ENCODE data around the gene EIF4E. TPM values are rescaled to one million over a fixed set of nuclear protein-coding genes. Genes with fewer than 3 reads are reported as not detected.
"Not testable (repeated sequence)": the region's sequence is repeated elsewhere in the genome, so short reads cannot be mapped to it uniquely, and the experiment has no call there.

The EIF4E gene
- total RNA-seq, 2 experiments from 2014 or later, result 132 to 149 TPM

- H3K9me3 Mint-ChIP-seq (ENCODE audit: low read depth); H3K4me1 Mint-ChIP-seq; intact Hi-C loops (cut with DNase I, micrococcal nuclease); CTCF ChIA-PET; H3K4me3 Mint-ChIP-seq; DNase-seq; H3K27ac Mint-ChIP-seq; H3K27me3 Mint-ChIP-seq; ATAC-seq; POLR2A ChIA-PET: not testable (repeated sequence)
- peaks cover 11% of the 10 kb centered on the region for H3K36me3 Mint-ChIP-seq (ENCODE audit: low read depth)
These were observed 56.6 kb downstream of the EIF4E start for GRCh38 chr4:98872120-98872906.

- CTCF ChIA-PET, result interaction anchor here (1.0 kb wide), 1 partner anchor 73 kb away, joined by 8 read pairs; no protein-coding TSS in a partner anchor
- POLR2A ChIA-PET, result no interaction called here
- Mint-ChIP-seq H3K4me1 (peaks cover 10% of the 10 kb centered on the region), H3K27ac (no peak overlapping the region), H3K36me3 (ENCODE audit: low read depth) (no peaks in the 10 kb centered on the region), H3K9me3 (ENCODE audit: low read depth) (peaks cover 1% of the 10 kb centered on the region), H3K27me3 (no peaks in the 10 kb centered on the region), H3K4me3 (no peak overlapping the region)
- DNase-seq (no peak), ATAC-seq (no peak)
- intact Hi-C loops (cut with DNase I, micrococcal nuclease), result loop anchor here in 1 of 2 experiments (10.0 kb wide), 1 partner anchor 403 kb away; no protein-coding TSS in a partner anchor
These were observed 61.3 kb downstream of the EIF4E start for GRCh38 chr4:98867648-98868047.

- ATAC-seq, result peak; percentile 44
- CTCF ChIA-PET, result no interaction called here
- POLR2A ChIA-PET, result interaction anchor here (0.7 kb wide), 1 partner anchor 375 kb away, joined by 4 read pairs; no protein-coding TSS in a partner anchor
- no peaks in the 10 kb centered on the region for H3K27me3 Mint-ChIP-seq
- no peaks in the 10 kb centered on the region for H3K9me3 Mint-ChIP-seq (ENCODE audit: low read depth)
- peaks cover 9% of the 10 kb centered on the region for H3K4me1 Mint-ChIP-seq
- no peak for DNase-seq
- H3K4me3 Mint-ChIP-seq, result no peak overlapping the region
- H3K36me3 Mint-ChIP-seq (ENCODE audit: low read depth), result no peaks in the 10 kb centered on the region
- intact Hi-C loops (cut with DNase I, micrococcal nuclease), result loop anchor here in 1 of 2 experiments (10.0 kb wide), 1 partner anchor 400 kb away; no protein-coding TSS in a partner anchor
- no peak overlapping the region for H3K27ac Mint-ChIP-seq
These were observed 63.9 kb downstream of the EIF4E start for GRCh38 chr4:98865059-98865458.

GRCh38 chr4:98864560-98864959, 64.4 kb downstream of the EIF4E start:
- DNase-seq (peak; percentile 59), ATAC-seq (peak; percentile 83)
- intact Hi-C loops (cut with DNase I, micrococcal nuclease), result loop anchor here in 1 of 2 experiments (10.0 kb wide), 1 partner anchor 400 kb away; no protein-coding TSS in a partner anchor
- Mint-ChIP-seq H3K4me1 (peaks cover 9% of the 10 kb centered on the region), H3K9me3 (ENCODE audit: low read depth) (no peaks in the 10 kb centered on the region), H3K36me3 (ENCODE audit: low read depth) (no peaks in the 10 kb centered on the region), H3K27me3 (no peaks in the 10 kb centered on the region), H3K27ac (no peak overlapping the region), H3K4me3 (no peak overlapping the region)
- CTCF ChIA-PET, result no interaction called here
- POLR2A ChIA-PET, result no interaction called here

- no peaks in the 10 kb centered on the region for H3K27me3 Mint-ChIP-seq
These were observed 66.6 kb downstream of the EIF4E start for GRCh38 chr4:98862371-98862770.

GRCh38 chr4:98861100-98861884, 67.6 kb downstream of the EIF4E start:
- Mint-ChIP-seq H3K9me3 (ENCODE audit: low read depth) (no peaks in the 10 kb centered on the region), H3K27ac (no peak overlapping the region), H3K4me1 (peaks cover 9% of the 10 kb centered on the region), H3K36me3 (ENCODE audit: low read depth) (no peaks in the 10 kb centered on the region), H3K4me3 (no peak overlapping the region), H3K27me3 (no peaks in the 10 kb centered on the region)
- DNase-seq, result no peak
- POLR2A ChIA-PET, result interaction anchor here (0.6 kb wide), 1 partner anchor 566 kb away, joined by 3 read pairs; no protein-coding TSS in a partner anchor
- no peak for ATAC-seq
- intact Hi-C loops (cut with DNase I, micrococcal nuclease), result loop anchor here in 1 of 2 experiments (10.0 kb wide), 1 partner anchor 396 kb away; no protein-coding TSS in a partner anchor
- CTCF ChIA-PET, result interaction anchor here (0.9 to 1.3 kb wide), 3 partner anchors 11 to 394 kb away, joined by 3 to 4 read pairs (median 4); no protein-coding TSS in a partner anchor

More at GRCh38 chr4:98862371-98862770, 66.6 kb downstream of the EIF4E start:
- Mint-ChIP-seq H3K27ac (no peak overlapping the region), H3K4me1 (peaks cover 9% of the 10 kb centered on the region), H3K36me3 (ENCODE audit: low read depth) (no peaks in the 10 kb centered on the region), H3K4me3 (no peak overlapping the region), H3K9me3 (ENCODE audit: low read depth) (no peaks in the 10 kb centered on the region)
- ChIA-PET CTCF (interaction anchor here (0.6 to 0.9 kb wide), 2 partner anchors 34 to 395 kb away, joined by 3 to 4 read pairs; no protein-coding TSS in a partner anchor), POLR2A (no interaction called here)
- DNase-seq (no peak), ATAC-seq (no peak)
- intact Hi-C loops (cut with DNase I, micrococcal nuclease), result loop anchor here in 1 of 2 experiments (10.0 kb wide), 1 partner anchor 398 kb away; no protein-coding TSS in a partner anchor

GRCh38 chr4:98851806-98852205, 77.1 kb downstream of the EIF4E start:
- H3K4me3 Mint-ChIP-seq, result no peak overlapping the region
- ChIA-PET POLR2A (interaction anchor here (0.7 kb wide), 1 partner anchor 636 kb away, joined by 5 read pairs; no protein-coding TSS in a partner anchor), CTCF (interaction anchor here (0.8 kb wide), 1 partner anchor 477 kb away, joined by 4 read pairs; no protein-coding TSS in a partner anchor)
- H3K27ac Mint-ChIP-seq, result no peak overlapping the region
- peaks cover 3% of the 10 kb centered on the region for H3K9me3 Mint-ChIP-seq (ENCODE audit: low read depth)
- intact Hi-C loops (cut with DNase I, micrococcal nuclease), result loop anchor here in 1 of 2 experiments (2.0 to 5.0 kb wide), 2 partner anchors 385 to 705 kb away; no protein-coding TSS in a partner anchor
- peaks cover 5% of the 10 kb centered on the region for H3K27me3 Mint-ChIP-seq
- no peaks in the 10 kb centered on the region for H3K36me3 Mint-ChIP-seq (ENCODE audit: low read depth)
- no peak for ATAC-seq
- no peaks in the 10 kb centered on the region for H3K4me1 Mint-ChIP-seq
- DNase-seq, result no peak

GRCh38 chr4:98850937-98851336, 78.0 kb downstream of the EIF4E start:
- CTCF ChIA-PET, result interaction anchor here (0.6 to 1.2 kb wide), 2 partner anchors 147 to 508 kb away, joined by 3 read pairs; no protein-coding TSS in a partner anchor

GRCh38 chr4:98848448-98848847, 80.5 kb downstream of the EIF4E start:
- ATAC-seq (no peak), DNase-seq (no peak)
- H3K36me3 Mint-ChIP-seq (ENCODE audit: low read depth), result no peaks in the 10 kb centered on the region
- peaks cover 5% of the 10 kb centered on the region for H3K27me3 Mint-ChIP-seq
- peaks cover 3% of the 10 kb centered on the region for H3K9me3 Mint-ChIP-seq (ENCODE audit: low read depth)
- H3K27ac Mint-ChIP-seq, result no peak overlapping the region
- intact Hi-C loops (cut with DNase I, micrococcal nuclease), result no loop called here
- H3K4me1 Mint-ChIP-seq, result no peaks in the 10 kb centered on the region
- ChIA-PET POLR2A (no interaction called here), CTCF (interaction anchor here (0.6 to 1.4 kb wide), 3 partner anchors 282 to 381 kb away, joined by 3 to 4 read pairs (median 3); no protein-coding TSS in a partner anchor)
- H3K4me3 Mint-ChIP-seq, result no peak overlapping the region

More at GRCh38 chr4:98850937-98851336, 78.0 kb downstream of the EIF4E start:
- Mint-ChIP-seq H3K36me3 (ENCODE audit: low read depth) (no peaks in the 10 kb centered on the region), H3K4me3 (no peak overlapping the region), H3K27ac (no peak overlapping the region), H3K9me3 (ENCODE audit: low read depth) (peaks cover 3% of the 10 kb centered on the region), H3K4me1 (no peaks in the 10 kb centered on the region), H3K27me3 (peaks cover 5% of the 10 kb centered on the region)
- DNase-seq (no peak), ATAC-seq (no peak)
- intact Hi-C loops (cut with DNase I, micrococcal nuclease), result loop anchor here in 1 of 2 experiments (2.0 to 5.0 kb wide), 2 partner anchors 384 to 704 kb away; no protein-coding TSS in a partner anchor
- POLR2A ChIA-PET, result no interaction called here

GRCh38 chr4:98845960-98846359, 83.0 kb downstream of the EIF4E start:
- intact Hi-C loops (cut with DNase I, micrococcal nuclease), result no loop called here
- Mint-ChIP-seq H3K4me1 (no peaks in the 10 kb centered on the region), H3K36me3 (ENCODE audit: low read depth) (no peaks in the 10 kb centered on the region), H3K27ac (no peak overlapping the region), H3K4me3 (no peak overlapping the region), H3K27me3 (peaks cover under 1% of the 10 kb centered on the region), H3K9me3 (ENCODE audit: low read depth) (peaks cover 3% of the 10 kb centered on the region)
- ATAC-seq (no peak), DNase-seq (no peak)
- ChIA-PET CTCF (no interaction called here), POLR2A (no interaction called here)

GRCh38 chr4:98842917-98843316, 86.0 kb downstream of the EIF4E start:
- H3K27ac Mint-ChIP-seq; DNase-seq; H3K36me3 Mint-ChIP-seq (ENCODE audit: low read depth); ATAC-seq; intact Hi-C loops (cut with DNase I, micrococcal nuclease); CTCF ChIA-PET; H3K27me3 Mint-ChIP-seq; POLR2A ChIA-PET; H3K4me3 Mint-ChIP-seq; H3K9me3 Mint-ChIP-seq (ENCODE audit: low read depth); H3K4me1 Mint-ChIP-seq: not testable (repeated sequence)

Measured in activated CD4-positive, alpha-beta T cell treated with anti-CD3 and anti-CD28 coated beads for 36 hours (primary cell).